NCI-H2081 treated with DMSO at 0.1 percent for 48 hours (cell line): ENCODE results near the gene BTBD9.
"Not testable (repeated sequence)": the region's sequence is repeated elsewhere in the genome, so short reads cannot be mapped to it uniquely, and the experiment has no call there.

Experiments used
- DNase-seq: peaks from one replicate; lab custom pipeline; 2025; lab: John Stamatoyannopoulos, UW

BTBD9 gene

GRCh38 chr6:38649744-38650143, 10.0 kb upstream of the BTBD9 start:
- no peak for DNase-seq

DNA sequence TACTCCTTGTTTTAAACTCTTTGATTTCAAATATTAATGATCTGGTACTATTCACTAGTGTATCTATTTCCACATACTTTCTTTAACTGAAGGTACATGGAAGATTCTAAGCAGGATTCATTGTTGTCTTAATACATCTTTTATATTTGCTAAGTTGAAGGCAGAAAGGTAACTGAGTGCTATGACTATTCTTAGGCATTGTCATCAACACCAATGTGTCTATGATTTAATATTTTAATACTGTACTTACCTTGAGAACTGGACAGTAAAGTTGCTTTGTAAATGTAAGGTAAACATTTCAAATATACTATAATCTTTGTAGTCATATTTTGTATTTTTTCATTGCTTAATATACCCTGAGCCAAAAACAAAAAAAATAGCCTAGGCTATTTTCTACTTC, 8.9 kb upstream of the BTBD9 start:
- DNase-seq: no peak

- no peak for DNase-seq
These were observed 6.6 kb upstream of the BTBD9 start for GRCh38 chr6:38646166-38646878.

DNA sequence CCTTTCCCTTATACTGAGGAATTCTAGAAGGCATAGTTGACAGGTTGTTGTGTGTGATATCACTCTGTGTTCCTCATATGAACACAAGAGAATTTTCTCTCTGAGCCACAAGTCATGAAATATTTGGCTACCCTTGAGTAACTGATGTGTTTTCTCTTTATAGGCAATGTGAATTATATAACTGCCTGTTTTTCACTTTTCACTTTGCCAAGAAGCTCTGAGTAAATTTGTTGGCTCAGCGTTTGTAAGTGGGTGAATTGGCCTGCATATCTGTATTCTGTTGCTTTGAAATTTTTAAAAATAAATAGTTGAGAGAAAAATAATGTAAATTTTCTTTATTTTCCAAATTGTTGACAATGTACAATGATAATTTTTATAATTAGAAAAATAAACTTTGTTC, 5.2 kb upstream of the BTBD9 start:
- no peak for DNase-seq

GRCh38 chr6:38640216-38640909, 634 bp upstream of the BTBD9 start:
- no peak for DNase-seq

DNA sequence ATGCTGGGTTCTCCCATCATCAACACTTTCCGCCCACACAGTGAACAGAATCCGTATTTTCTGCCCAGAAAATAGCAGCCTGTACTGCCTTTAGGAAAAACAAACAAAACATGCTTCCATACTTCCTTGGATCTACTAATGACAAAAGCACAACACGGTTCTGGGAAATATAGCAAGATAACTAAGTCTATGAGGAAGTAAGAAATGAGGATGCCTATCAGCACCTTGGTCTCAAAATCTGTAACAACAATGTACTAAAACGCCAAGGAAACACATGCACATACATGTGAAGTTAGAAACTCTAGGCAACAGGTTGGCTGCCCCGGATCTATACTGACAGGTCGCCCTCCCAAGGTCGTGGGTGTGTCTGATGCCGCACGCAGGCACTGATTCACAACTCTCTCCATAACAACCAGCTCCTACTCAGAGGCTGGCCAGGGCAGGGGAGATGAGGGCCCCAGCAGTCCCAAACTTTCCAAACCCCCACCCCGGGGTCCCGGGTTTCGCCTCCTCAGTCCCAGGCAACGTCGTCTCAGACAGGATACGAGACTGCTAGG, 710 bp downstream of the BTBD9 start:
- no peak for DNase-seq

- DNase-seq: no peak
These were observed 2.0 kb downstream of the BTBD9 start for GRCh38 chr6:38637756-38638155.

DNA sequence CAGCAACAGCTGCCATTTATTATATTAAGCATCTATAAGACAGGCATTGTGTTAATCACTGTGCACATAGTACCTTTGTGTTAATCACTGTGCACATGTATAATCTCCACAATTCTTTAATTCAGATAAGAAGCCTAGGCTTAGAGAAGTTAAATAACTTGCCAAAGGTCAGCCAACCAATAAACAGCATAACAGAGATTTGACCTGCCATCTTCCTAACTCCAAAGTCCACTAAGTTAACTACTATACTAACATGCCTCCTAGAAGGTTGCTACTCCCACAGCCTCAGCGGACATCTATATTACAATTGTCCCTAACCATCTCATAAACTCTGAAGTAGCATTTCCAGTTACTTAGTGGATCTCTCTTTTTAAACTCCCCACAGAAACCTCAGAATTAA, 3.7 kb downstream of the BTBD9 start:
- no peak for DNase-seq

GRCh38 chr6:38634518-38634917, 5.2 kb downstream of the BTBD9 start:
- DNase-seq: no peak

DNA sequence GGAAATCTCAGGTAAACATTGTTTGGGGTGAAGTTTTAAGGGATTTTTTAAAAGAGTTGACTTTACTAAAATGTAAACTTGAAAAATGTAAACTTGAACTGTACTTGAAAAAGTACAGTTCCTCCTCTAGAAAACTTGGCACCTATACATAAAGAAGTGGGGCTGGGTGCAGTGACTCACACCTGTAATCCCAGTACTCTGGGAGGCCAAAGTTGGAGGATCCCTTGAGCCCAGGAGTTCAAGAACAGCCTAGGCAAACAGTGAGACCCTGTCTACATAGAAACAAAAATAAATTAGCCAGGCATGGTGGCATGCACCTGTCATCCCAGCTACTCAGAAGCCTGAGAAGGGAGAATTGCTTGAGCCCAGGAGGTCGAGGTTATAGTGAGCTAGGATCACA, 7.2 kb downstream of the BTBD9 start:
- DNase-seq: no peak

DNA sequence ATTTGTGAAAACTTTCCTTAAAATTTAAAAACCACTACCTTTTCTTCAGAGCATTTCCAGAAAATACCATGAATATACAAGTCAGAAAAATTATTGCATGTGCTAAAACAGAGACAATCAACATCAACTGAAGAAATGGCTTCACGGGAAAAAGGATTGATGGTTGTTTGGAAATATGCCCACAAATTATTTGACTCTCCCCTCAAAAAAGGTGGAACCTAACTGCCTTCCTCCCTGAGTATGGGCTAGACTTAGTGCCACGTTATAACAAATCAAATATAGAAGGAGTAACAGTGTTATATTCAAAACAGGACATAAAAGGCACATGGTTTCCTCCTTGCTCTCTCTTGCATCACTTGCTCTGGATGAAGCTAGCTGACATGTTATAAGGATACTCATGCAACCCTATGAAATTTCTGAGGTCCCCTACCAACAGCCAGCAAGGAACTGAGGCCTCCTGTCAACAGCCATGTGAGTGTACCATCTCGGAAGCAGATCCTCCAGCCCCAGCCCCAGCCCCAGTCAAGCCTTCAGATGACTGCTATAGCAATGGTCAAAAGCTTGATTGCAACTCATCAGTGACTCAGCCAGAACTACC, 8.4 kb downstream of the BTBD9 start:
- DNase-seq: no peak

GRCh38 chr6:38625217-38625616, 14.5 kb downstream of the BTBD9 start:
- DNase-seq: no peak

DNA sequence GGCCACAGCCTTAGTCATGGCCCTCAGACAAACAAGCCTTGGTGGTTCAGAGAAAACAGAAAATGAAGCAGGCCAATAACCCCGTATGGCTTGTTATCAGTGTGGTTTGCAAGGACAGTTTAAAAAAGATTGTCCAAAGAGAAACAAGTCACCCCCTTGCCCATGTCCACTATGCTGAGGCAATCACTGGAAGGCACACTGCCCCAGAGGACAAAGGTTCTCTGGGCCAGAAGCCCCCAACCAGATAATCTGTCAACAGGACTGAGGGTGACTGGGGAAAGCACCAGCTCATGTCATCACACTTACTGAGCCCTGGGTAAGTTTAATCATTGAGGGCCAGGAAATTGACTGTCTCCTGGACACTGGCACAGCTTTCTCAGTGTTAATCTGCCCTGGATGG, 20.4 kb downstream of the BTBD9 start:
- DNase-seq: not testable (repeated sequence)

DNA sequence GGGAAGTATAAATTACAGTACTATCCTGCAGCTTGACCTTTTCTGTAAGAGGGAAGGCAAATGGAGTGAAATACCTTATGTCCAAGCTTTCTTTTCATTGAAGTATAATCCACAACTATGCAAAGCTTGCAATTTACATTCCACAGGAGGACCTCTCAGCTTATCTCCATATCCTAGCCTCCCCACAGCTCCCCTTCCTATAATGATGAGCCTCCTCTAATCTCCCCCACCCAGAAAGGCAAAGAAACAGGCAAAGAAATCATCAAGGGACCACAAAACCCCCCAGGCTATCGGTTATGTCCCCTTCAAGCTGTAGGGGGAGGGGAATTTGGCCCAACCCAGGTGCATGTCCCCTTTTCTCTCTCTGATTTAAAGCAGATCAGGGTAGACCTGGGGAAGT, 21.4 kb downstream of the BTBD9 start:
- DNase-seq: not testable (repeated sequence)

GRCh38 chr6:38617856-38618255, 21.9 kb downstream of the BTBD9 start:
- DNase-seq: no peak

DNA sequence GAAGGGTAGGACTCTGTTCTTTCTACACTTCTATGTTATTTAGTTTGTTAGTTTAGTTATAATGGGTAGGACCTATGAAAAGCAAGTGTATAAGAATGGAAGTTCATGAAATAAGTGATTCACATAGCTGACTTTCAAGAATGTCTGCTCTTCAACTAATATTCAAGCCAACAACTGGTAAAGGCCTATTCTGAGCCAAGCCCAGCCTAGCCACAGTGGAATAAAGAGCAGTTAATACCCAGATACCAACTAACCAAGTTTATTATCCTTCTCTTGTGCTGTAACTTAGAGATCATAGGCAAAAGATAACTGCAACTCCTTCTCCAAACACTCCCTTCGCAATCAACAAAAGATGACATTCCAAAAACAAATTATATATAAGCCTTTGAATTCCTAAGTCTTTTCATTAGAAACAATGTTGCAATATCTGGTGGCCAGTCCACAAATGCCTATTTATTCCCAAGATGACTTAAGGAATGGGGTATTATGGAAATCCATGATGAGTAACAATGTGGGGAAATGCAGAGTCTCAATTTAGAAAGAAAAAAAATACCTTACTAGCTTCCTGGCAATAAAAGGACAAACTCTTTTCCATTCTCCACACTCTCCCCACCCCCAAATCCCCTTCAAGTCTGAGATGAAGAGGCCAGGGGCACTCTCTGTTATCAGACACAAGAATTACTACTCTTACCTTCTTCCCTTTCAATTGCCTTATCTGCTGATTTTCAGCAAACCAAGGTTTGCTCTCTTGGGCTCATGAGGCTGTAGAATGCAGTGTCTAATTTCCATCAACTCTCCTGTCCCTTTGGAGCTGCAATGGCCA, 27.4 kb downstream of the BTBD9 start:
- no peak for DNase-seq

DNA sequence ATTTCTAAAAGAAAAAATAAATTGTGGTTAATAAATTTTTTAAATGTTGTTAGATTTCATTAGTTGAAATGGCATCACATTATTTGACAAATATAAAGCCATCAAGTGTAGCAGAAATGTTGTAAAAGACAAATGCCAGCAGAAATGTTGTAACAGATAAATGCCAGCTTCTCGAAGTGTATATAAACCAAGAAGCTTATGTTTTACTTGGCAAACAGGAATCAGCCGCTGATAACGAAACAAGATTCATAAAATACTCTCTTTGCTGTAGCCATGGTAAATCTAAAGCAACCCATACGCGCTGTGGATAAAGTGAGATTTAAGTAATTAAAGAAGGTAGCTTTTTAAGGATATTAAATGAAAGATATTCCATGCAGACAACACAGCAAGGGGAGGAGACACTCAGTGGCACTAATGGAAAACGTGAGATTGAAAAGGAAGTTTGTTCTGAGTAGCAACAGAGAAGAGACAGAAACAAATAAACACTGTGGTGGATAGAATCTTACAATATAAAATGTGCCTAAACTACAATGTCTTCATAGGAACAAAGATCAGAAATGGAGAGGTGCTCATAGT, 29.6 kb downstream of the BTBD9 start:
- DNase-seq: no peak

GRCh38 chr6:38604700-38605099, 35.0 kb downstream of the BTBD9 start:
- no peak for DNase-seq

DNA sequence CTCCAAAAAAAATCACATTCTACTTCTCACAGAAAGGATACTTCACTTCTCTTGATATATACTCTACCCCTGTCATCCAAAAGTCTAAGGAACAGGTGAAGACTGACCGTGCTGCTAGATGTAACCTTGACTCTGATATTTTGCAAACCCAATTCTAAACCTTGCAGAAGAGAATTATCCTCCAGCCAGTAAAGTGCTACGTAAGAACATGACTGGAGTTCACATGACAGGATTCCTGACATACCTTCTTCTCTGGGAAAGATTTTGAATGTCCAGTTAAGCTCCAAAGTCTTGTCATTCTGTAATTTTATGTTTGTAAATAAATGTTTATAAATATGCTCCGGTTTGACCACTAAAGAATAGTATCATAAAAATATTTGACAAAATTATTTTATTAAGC, 35.8 kb downstream of the BTBD9 start:
- DNase-seq: no peak

- DNase-seq: no peak
These were observed 36.2 kb downstream of the BTBD9 start for GRCh38 chr6:38603496-38603895.

- no peak for DNase-seq
These were observed 39.7 kb downstream of the BTBD9 start for GRCh38 chr6:38599966-38600550.

GRCh38 chr6:38599261-38599660, 40.5 kb downstream of the BTBD9 start:
- no peak for DNase-seq
